SK-N-SH (cell line): ENCODE measurements around the gene PFN2. TPM values are rescaled to one million over a fixed set of nuclear protein-coding genes. Genes with fewer than 3 reads are reported as not detected.
A peak's percentile ranks its signal among the peaks of the same experiment; 100 is the strongest.

Experiments used
- CTCF ChIA-PET: fragments of 300-600, 350-600 bp; formaldehyde crosslinking; extraction: SDS; loops from one replicate; lab custom pipeline; 2021; lab: Yijun Ruan, JAX
- POLR2A ChIA-PET: fragments of 350-600 bp; sonication (Branson Sonifier 250); formaldehyde crosslinking; extraction: SDS; loops from one replicate; lab custom pipeline; 2020; ENCODE audit warnings: antibody characterized with exemption, inconsistent platforms; lab: Yijun Ruan, JAX
- DNase-seq: peaks from one replicate; pipeline ENCODE4 v3.0.0; 2012
- H2AFZ ChIP-seq: fragments of 200-600 bp; sonication (generic); 2 replicates; pipeline ENCODE4 v1.8.1; 2016; ENCODE audit warnings: antibody characterized with exemption, mild to moderate bottlenecking, low read depth
- H3F3A ChIP-seq: fragments of 200-600 bp; sonication (generic); replicated peaks from 2 replicates; pipeline ENCODE3; 2016; ENCODE audit warnings: antibody characterized with exemption, mild to moderate bottlenecking; ENCODE audit not compliant: insufficient read depth
- H3K27ac ChIP-seq, 2 experiments: fragments of 200-500 bp in 1 of 2; fragments of 200-600 bp in 1 of 2; sonication (Bioruptor generic) in 1 of 2; sonication (generic), shearing (Covaris generic) in 1 of 2; 2 replicates each; pipeline versions ENCODE4 v1.5.1 to v1.6.1; 2014 to 2016; ENCODE audit warnings: low read depth in 2 of 2, inconsistent platforms in 1 of 2, low read length in 1 of 2, mild to moderate bottlenecking in 1 of 2, mixed read lengths in 1 of 2
- H3K27me3 ChIP-seq: fragments of 200-600 bp; sonication (generic), shearing (Covaris generic); 2 replicates; pipeline ENCODE4 v1.6.1; 2016; ENCODE audit warnings: mixed run types; ENCODE audit not compliant: insufficient read depth
- H3K36me3 ChIP-seq, 2 experiments: fragments of 200-500 bp in 1 of 2; fragments of 200-600 bp in 1 of 2; sonication (Bioruptor generic) in 1 of 2; sonication (generic) in 1 of 2; replicated peaks in 1 of 2; 2 replicates each; pipeline versions ENCODE3 to v1.5.1; 2014 to 2016; ENCODE audit warnings: low read length in 1 of 2, mild to moderate bottlenecking in 1 of 2; ENCODE audit not compliant: insufficient read depth in 2 of 2, control insufficient read depth in 1 of 2
- H3K4me1 ChIP-seq, 2 experiments: fragments of 200-500 bp in 1 of 2; fragments of 200-600 bp in 1 of 2; sonication (Bioruptor generic) in 1 of 2; sonication (generic), shearing (Covaris generic) in 1 of 2; 2 replicates each; pipeline versions ENCODE4 v1.5.1 to v1.6.1; 2014 to 2016; ENCODE audit warnings: low read depth in 1 of 2, low read length in 1 of 2, mixed run types in 1 of 2; ENCODE audit not compliant: insufficient read depth in 2 of 2, control insufficient read depth in 1 of 2
- H3K4me2 ChIP-seq: fragments of 200-600 bp; sonication (generic), shearing (Covaris generic); 2 replicates; pipeline ENCODE4 v1.6.1; 2017; ENCODE audit warnings: mixed run types
- H3K4me3 ChIP-seq, 2 experiments: fragments of 200-500 bp in 1 of 2; fragments of 200-600 bp in 1 of 2; sonication (Bioruptor generic) in 1 of 2; sonication (generic), shearing (Covaris generic) in 1 of 2; 2 replicates each; pipeline versions ENCODE4 v1.5.1 to v1.8.1; 2014 to 2016; ENCODE audit warnings: low read depth in 2 of 2, inconsistent platforms in 1 of 2, low read length in 1 of 2, mild to moderate bottlenecking in 1 of 2, mixed read lengths in 1 of 2, moderate library complexity in 1 of 2
- H3K79me2 ChIP-seq: fragments of 200-600 bp; sonication (generic); 2 replicates; pipeline ENCODE4 v1.8.1; 2017; ENCODE audit warnings: mild to moderate bottlenecking; ENCODE audit not compliant: insufficient read depth
- H3K9ac ChIP-seq: fragments of 200-600 bp; sonication (generic); 2 replicates; pipeline ENCODE4 v1.6.1; 2017; ENCODE audit warnings: mixed run types
- H3K9me2 ChIP-seq: fragments of 200-600 bp; sonication (generic); 2 replicates; pipeline ENCODE4 v1.6.1; 2017; ENCODE audit warnings: mixed run types
- H3K9me3 ChIP-seq: fragments of 200-600 bp; sonication (generic); 2 replicates; pipeline ENCODE4 v1.6.1; 2017; ENCODE audit warnings: mixed run types, mild to moderate bottlenecking, moderate library complexity
- H4K20me1 ChIP-seq: fragments of 200-600 bp; sonication (generic); 2 replicates; pipeline ENCODE4 v1.6.1; 2017; ENCODE audit warnings: mild to moderate bottlenecking, mixed run types; ENCODE audit not compliant: insufficient read depth
- ELF1 ChIP-seq: IDR thresholded peaks from 2 replicates; pipeline ENCODE4 v1.4.0; 2012
- FOSL2 ChIP-seq: IDR thresholded peaks from 2 replicates; pipeline ENCODE4 v1.4.0; 2012; ENCODE audit warnings: low read depth, mild to moderate bottlenecking, moderate library complexity, borderline replicate concordance
- FOXJ3 ChIP-seq: sonication (generic); formaldehyde crosslinking; IDR thresholded peaks from 2 replicates; pipeline ENCODE4 v1.5.1; 2020; ENCODE audit warnings: mild to moderate bottlenecking, missing genetic modification reagents
- FOXM1 ChIP-seq: IDR thresholded peaks from 2 replicates; pipeline ENCODE4 v1.4.0; 2012; ENCODE audit warnings: low read depth, mild to moderate bottlenecking
- MEF2A ChIP-seq: IDR thresholded peaks from 2 replicates; pipeline ENCODE4 v1.4.0; 2012; ENCODE audit warnings: low read depth, borderline replicate concordance
- MXI1 ChIP-seq: IDR thresholded peaks from 2 replicates; pipeline ENCODE4 v1.6.1; 2012; ENCODE audit warnings: mild to moderate bottlenecking, low read depth, low read length, improper control_type of control experiment
- NRF1 ChIP-seq: IDR thresholded peaks from 2 replicates; pipeline ENCODE4 v1.6.1; 2012; ENCODE audit warnings: low read depth, mild to moderate bottlenecking, low read length
- POLR2AphosphoS5 ChIP-seq: IDR thresholded peaks from 2 replicates; pipeline ENCODE4 v1.6.1; 2012; ENCODE audit warnings: low read depth, low read length
- RFX5 ChIP-seq: IDR thresholded peaks from 2 replicates; pipeline ENCODE4 v1.6.1; 2012; ENCODE audit warnings: mild to moderate bottlenecking, improper control_type of control experiment, low read length
- RXRA ChIP-seq: IDR thresholded peaks from 2 replicates; pipeline ENCODE4 v1.4.0; 2012; ENCODE audit warnings: low read depth, mild to moderate bottlenecking, borderline replicate concordance
- TCF12 ChIP-seq: IDR thresholded peaks from 2 replicates; pipeline ENCODE4 v1.4.0; 2012
- TEAD4 ChIP-seq: IDR thresholded peaks from 2 replicates; pipeline ENCODE4 v1.4.0; 2012; ENCODE audit warnings: mild to moderate bottlenecking, borderline replicate concordance; ENCODE audit not compliant: insufficient read depth
- YY1 ChIP-seq: IDR thresholded peaks from 2 replicates; pipeline ENCODE4 v1.4.0; 2012; ENCODE audit warnings: low read depth, mild to moderate bottlenecking
- WGBS: methylation state at CpG from one replicate; pipeline ENCODE4 v1.1.6; 2017; ENCODE audit warnings: low lambda C conversion rate; 5-methylcytosine and 5-hydroxymethylcytosine counted together
- polyA plus RNA-seq, 3 experiments: library from polyadenylated mRNA; depleted of rRNA; stranded (reverse); fragments of >200 nt; gene quantifications; 2 replicates each; pipeline ENCODE4 v1.2.3, GENCODE V29; 2012
- TF ChIP-seq, protein P1 (sequence below): IDR thresholded peaks from 2 replicates; pipeline ENCODE4 v1.4.0; 2012; ENCODE audit warnings: low read depth
- TF ChIP-seq, protein P2 (sequence below): fragments of 200-600 bp; sonication (generic); IDR thresholded peaks from 2 replicates; pipeline ENCODE4 v1.6.1; 2017; ENCODE audit warnings: antibody characterized with exemption, mild to moderate bottlenecking, moderate library complexity
- TF ChIP-seq, protein P3 (sequence below): IDR thresholded peaks from 2 replicates; pipeline ENCODE4; 2012
- TF ChIP-seq, protein P4 (sequence below): fragments of 150-350 bp; IDR thresholded peaks from 2 replicates; pipeline ENCODE4 v1.6.1; 2016; ENCODE audit warnings: mild to moderate bottlenecking, low read depth, low read length
- TF ChIP-seq, protein P5 (sequence below): IDR thresholded peaks from 2 replicates; pipeline ENCODE4 v1.4.0; 2012; ENCODE audit warnings: low read depth, borderline replicate concordance
- TF ChIP-seq, protein P6 (sequence below): fragments of 150-350 bp; IDR thresholded peaks from 2 replicates; pipeline ENCODE4 v1.6.1; 2017; ENCODE audit warnings: antibody characterized with exemption, low read length, low read depth, borderline replicate concordance

Gene PFN2
- polyA plus RNA-seq, 1 of the 3 experiments (the other 2 are of a cell fraction) = 594 TPM

DNA sequence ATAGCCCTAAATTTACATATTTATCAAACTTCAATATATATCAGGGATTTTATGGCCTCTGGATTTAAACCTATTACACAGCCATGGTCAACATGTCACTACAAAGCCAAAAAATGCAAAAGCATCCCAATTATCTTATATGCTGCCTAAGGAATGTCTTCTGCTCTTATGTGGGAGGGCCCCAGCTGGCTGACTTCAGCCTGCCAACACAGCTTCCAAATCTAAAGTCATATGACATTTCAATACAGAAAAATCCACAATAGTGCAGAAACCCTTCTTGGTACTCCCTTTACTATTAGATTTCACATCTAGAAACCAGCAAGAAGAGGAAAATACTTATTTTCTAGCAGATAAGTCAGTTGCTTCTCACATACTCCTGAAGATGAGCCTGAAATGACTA is 6.4 kb downstream of the PFN2 start:
- Histone ChIP-seq H3K9ac (no peak overlapping the region), H2AFZ (no peak overlapping the region), H3K4me3 (no peak overlapping the region; a peak in 1 of 4 replicates), H3K27ac (peak overlapping the region in 1 of 2 experiments; percentile 60; a peak in 2 of 4 replicates), H3K27me3 (no peaks in the 10 kb centered on the region), H3K79me2 (peaks cover 96% of the 10 kb centered on the region), H4K20me1 (peaks cover 63% of the 10 kb centered on the region), H3K36me3 (peaks cover 70 to 78% of the 10 kb centered on the region in 2 experiments), H3F3A (peaks cover 24% of the 10 kb centered on the region), H3K4me2 (peak overlapping the region; percentile 25; the same call in 1 of the 2 replicates), H3K4me1 (peaks cover 8 to 21% of the 10 kb centered on the region in 2 experiments; a peak in 3 of 4 replicates), H3K9me3 (no peaks in the 10 kb centered on the region), H3K9me2 (no peaks in the 10 kb centered on the region)
- no peak for DNase-seq
- CTCF ChIA-PET = interaction anchor here (2.0 to 11.5 kb wide), 2 partner anchors 8 to 219 kb away, joined by 6 to 134 read pairs; no protein-coding TSS in a partner anchor
- POLR2A ChIA-PET = no interaction called here
- TF ChIP-seq, protein P1, sequence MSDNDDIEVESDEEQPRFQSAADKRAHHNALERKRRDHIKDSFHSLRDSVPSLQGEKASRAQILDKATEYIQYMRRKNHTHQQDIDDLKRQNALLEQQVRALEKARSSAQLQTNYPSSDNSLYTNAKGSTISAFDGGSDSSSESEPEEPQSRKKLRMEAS = no peak
- no peak for TF ChIP-seq FOXJ3 (CRISPR knock-in tag)
- no peak for TF ChIP-seq TEAD4
- no peak for TF ChIP-seq YY1
- TF ChIP-seq, protein P2, sequence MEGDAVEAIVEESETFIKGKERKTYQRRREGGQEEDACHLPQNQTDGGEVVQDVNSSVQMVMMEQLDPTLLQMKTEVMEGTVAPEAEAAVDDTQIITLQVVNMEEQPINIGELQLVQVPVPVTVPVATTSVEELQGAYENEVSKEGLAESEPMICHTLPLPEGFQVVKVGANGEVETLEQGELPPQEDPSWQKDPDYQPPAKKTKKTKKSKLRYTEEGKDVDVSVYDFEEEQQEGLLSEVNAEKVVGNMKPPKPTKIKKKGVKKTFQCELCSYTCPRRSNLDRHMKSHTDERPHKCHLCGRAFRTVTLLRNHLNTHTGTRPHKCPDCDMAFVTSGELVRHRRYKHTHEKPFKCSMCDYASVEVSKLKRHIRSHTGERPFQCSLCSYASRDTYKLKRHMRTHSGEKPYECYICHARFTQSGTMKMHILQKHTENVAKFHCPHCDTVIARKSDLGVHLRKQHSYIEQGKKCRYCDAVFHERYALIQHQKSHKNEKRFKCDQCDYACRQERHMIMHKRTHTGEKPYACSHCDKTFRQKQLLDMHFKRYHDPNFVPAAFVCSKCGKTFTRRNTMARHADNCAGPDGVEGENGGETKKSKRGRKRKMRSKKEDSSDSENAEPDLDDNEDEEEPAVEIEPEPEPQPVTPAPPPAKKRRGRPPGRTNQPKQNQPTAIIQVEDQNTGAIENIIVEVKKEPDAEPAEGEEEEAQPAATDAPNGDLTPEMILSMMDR = no peak
- no peak for TF ChIP-seq NRF1
- TF ChIP-seq FOXM1 = no peak
- TF ChIP-seq ELF1 = no peak
- TF ChIP-seq TCF12 = no peak
- TF ChIP-seq POLR2AphosphoS5 = no peak
- no peak for TF ChIP-seq MEF2A

DNA sequence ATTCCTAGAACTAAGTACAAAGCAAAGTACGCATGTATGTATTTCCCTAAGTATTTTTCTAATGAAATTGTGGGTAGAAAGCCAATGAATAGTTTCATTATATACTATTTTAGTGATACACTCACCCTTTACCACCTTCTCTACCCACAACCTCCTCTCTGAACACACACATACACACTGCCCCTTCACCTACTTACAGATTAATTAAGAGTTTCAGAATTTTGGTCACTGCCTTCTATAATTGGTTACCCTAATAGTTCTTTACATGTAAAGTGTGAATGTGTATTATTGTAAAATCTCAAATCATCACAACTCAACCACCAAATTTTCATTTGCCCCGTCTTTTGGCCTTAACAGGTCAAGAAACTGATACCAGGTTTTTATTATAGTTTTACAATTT is 7.2 kb downstream of the PFN2 start:
- no peaks in the 10 kb centered on the region for H3K9me3 ChIP-seq
- H3K4me2 ChIP-seq = no peak overlapping the region
- H3K9ac ChIP-seq = no peak overlapping the region
- H4K20me1 ChIP-seq = peaks cover 71% of the 10 kb centered on the region
- no peak for DNase-seq
- peaks cover 26% of the 10 kb centered on the region for H3F3A ChIP-seq
- POLR2A ChIA-PET = no interaction called here
- no peaks in the 10 kb centered on the region for H3K9me2 ChIP-seq
- CTCF ChIA-PET = interaction anchor here (1.7 to 11.5 kb wide), 3 partner anchors 8 to 220 kb away, joined by 6 to 134 read pairs (median 7); no protein-coding TSS in a partner anchor
- peaks cover 96% of the 10 kb centered on the region for H3K79me2 ChIP-seq
- H3K27me3 ChIP-seq = no peaks in the 10 kb centered on the region
- 91% methylated on average over 2 of the region's 2 CpGs for WGBS
- no peak overlapping the region for H3K4me3 ChIP-seq
- no peak overlapping the region for H2AFZ ChIP-seq
- no peak overlapping the region for H3K27ac ChIP-seq
- peaks cover 8 to 21% of the 10 kb centered on the region in 2 experiments; a peak in 3 of 4 replicates for H3K4me1 ChIP-seq
- H3K36me3 ChIP-seq = peaks cover 75 to 81% of the 10 kb centered on the region in 2 experiments
- TF ChIP-seq MXI1 = no peak
- no peak for TF ChIP-seq RFX5
- TF ChIP-seq YY1 = no peak
- no peak for TF ChIP-seq FOSL2
- TF ChIP-seq, protein P3, sequence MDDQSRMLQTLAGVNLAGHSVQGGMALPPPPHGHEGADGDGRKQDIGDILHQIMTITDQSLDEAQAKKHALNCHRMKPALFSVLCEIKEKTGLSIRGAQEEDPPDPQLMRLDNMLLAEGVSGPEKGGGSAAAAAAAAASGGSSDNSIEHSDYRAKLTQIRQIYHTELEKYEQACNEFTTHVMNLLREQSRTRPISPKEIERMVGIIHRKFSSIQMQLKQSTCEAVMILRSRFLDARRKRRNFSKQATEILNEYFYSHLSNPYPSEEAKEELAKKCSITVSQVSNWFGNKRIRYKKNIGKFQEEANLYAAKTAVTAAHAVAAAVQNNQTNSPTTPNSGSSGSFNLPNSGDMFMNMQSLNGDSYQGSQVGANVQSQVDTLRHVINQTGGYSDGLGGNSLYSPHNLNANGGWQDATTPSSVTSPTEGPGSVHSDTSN = no peak
- TF ChIP-seq POLR2AphosphoS5 = no peak
- TF ChIP-seq NRF1 = no peak
- TF ChIP-seq, protein P4, sequence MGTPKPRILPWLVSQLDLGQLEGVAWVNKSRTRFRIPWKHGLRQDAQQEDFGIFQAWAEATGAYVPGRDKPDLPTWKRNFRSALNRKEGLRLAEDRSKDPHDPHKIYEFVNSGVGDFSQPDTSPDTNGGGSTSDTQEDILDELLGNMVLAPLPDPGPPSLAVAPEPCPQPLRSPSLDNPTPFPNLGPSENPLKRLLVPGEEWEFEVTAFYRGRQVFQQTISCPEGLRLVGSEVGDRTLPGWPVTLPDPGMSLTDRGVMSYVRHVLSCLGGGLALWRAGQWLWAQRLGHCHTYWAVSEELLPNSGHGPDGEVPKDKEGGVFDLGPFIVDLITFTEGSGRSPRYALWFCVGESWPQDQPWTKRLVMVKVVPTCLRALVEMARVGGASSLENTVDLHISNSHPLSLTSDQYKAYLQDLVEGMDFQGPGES = no peak
- TF ChIP-seq MEF2A = no peak
- TF ChIP-seq, protein P5, sequence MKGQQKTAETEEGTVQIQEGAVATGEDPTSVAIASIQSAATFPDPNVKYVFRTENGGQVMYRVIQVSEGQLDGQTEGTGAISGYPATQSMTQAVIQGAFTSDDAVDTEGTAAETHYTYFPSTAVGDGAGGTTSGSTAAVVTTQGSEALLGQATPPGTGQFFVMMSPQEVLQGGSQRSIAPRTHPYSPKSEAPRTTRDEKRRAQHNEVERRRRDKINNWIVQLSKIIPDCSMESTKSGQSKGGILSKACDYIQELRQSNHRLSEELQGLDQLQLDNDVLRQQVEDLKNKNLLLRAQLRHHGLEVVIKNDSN = no peak
- TF ChIP-seq RXRA = no peak
- TF ChIP-seq, protein P2 = no peak
- no peak for TF ChIP-seq TCF12
- TF ChIP-seq, protein P6, sequence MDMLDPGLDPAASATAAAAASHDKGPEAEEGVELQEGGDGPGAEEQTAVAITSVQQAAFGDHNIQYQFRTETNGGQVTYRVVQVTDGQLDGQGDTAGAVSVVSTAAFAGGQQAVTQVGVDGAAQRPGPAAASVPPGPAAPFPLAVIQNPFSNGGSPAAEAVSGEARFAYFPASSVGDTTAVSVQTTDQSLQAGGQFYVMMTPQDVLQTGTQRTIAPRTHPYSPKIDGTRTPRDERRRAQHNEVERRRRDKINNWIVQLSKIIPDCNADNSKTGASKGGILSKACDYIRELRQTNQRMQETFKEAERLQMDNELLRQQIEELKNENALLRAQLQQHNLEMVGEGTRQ = no peak
